ENCODE data around the gene LRRC8A.

Gene LRRC8A

DNA sequence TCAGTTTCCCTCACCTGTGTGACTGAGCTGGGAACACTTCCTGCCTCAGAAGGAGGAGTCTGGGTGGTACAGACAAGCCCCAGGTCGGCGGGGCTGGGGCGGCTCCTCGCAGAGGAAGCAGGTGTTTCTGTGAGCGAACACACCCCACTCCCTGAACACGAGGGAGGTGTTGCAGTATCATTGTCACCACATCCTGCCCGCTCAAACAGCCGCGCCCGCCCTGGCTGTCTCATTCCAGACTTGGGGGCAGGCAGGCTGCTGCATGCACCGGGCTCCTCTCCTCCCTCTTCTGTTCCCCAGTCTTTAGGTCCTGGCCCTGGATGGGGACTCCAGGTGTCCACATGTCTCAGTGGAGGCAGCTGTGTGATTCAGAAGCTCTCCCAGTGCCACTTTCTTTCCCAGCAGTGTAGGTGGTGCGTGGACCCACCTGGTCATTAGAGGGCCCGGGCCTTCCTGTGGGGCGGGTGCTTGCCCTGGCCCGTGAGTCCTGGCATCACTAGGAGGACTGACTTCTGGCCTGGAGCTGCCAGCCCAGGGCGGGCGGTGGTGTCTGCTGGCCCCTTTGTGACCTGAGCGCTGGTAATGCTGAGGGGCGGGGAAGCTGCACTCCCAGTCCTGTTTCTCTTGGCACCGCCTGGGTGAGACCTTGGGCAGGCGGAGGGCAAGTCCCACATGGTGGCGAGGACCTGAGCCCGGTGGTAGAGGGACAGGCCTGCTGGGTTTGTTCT is 20.6 kb downstream of the LRRC8A start:
- peak; percentile 89 for DNase-seq

DNA sequence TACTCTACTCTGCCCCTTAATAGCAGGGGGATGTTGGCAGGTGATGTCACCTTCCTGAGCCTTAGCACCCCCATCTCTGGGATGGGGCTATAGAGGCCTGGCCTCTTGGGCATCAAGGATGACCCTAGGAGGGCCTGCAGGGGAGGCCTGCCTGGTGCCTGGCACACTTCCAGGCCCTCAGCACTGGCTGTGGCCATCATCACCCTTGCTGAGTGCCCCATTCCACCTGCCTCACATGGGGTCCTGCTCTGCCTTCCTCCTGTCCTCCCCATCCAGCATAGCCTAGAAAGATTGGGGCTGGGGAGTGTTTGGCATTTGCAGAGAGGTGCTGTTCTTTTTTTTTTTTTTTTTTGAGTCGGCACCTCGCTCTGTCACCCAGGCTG is 21.1 kb downstream of the LRRC8A start:
- no peak for DNase-seq

DNA sequence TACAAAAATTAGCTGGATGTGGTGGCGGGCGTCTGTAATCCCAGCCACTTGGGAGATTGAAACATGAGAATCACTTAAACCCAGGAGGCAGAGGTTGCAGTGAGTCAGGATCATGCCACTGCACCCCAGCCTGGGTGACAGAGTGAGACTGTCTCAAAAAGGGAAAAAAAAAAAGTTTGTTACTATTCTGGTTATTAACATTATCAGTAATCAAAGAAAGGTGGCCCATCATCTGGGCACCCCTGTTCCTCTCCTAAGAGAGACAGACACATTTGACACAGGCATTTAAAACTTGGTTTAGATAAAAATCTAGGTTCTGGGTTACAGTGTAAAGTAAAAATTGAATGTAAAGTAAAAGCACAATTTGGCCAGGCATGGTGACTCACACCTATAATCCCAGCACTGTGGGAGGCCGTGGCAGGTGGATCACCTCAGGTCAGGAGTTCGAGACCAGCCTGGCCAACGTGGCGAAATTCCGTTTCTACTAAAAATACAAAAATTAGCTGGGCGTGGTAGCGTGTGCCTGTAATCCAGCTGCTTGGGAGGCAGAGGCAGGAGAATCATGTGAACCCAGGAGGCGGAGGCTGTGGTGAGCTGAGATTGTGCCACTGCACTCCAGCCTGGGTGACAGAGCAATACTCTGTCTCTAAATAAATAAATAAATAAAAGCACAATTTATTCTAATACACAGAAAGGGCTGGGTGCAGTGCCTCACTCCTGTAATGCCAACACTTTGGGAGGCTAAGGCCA is 22.1 kb downstream of the LRRC8A start:
- no peak for DNase-seq

DNA sequence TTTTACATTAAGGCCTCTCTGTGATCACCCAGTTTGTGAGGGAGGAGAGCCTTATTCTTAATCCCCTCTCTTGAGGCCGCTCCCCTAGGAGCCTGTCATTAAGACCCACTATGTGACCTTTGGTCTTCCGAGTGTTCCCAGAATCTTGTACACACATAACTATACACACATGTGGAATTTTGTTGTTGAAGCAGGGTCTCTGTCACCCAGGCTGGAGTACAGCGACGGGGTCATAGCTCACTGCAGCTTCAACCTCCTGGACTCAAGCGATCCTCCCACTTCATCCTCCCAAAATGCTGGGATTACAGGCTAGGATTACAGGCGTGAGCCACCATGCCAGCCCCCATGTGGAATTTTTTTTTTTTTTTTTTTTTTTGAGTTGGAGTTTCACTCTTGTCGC is 24.0 kb downstream of the LRRC8A start:
- no peak for DNase-seq

DNA sequence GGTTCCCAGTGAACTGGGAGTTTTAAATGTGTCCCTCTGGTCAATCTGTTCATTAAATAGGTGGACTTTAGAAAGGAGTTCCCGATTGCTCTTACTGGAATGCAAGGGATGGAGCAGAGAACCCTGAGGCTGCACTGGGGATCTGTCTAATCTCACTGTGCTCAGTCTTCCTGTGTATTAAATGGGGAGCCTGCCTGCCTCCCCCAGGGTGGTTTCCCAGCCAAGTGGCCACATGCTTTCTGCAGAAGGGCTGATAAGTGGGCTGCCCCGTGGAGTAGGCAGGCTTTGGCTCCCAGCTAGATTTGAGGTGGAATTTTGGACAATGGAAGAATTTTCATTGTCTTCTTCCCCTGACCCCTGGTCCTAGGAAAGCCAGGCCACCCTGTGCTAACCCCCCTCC is 24.8 kb downstream of the LRRC8A start:
- DNase-seq = no peak

DNA sequence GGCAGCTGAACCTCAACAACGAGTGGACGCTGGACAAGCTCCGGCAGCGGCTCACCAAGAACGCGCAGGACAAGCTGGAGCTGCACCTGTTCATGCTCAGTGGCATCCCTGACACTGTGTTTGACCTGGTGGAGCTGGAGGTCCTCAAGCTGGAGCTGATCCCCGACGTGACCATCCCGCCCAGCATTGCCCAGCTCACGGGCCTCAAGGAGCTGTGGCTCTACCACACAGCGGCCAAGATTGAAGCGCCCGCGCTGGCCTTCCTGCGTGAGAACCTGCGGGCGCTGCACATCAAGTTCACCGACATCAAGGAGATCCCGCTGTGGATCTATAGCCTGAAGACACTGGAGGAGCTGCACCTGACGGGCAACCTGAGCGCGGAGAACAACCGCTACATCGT is 26.4 kb downstream of the LRRC8A start:
- DNase-seq = no peak

DNA sequence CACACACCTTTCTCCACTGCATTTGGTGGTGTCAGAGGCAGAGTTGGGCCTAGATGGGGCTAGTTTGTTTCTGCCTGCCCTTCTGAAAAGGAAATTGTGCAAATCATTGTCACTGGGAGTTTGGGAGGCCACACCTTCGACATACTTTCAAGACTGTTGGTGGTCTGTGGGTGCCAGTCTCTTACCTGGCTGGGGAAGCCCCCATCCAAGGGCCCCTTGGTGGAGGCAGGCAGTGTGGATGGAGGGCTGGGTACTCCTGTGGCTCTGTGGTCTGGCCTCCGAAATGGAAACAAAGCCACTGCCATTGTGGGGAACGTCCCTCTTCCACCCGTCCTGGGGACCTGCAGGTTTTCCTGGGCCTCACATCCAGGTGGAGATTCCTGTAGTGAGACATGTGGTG is 27.9 kb downstream of the LRRC8A start:
- DNase-seq = no peak

DNA sequence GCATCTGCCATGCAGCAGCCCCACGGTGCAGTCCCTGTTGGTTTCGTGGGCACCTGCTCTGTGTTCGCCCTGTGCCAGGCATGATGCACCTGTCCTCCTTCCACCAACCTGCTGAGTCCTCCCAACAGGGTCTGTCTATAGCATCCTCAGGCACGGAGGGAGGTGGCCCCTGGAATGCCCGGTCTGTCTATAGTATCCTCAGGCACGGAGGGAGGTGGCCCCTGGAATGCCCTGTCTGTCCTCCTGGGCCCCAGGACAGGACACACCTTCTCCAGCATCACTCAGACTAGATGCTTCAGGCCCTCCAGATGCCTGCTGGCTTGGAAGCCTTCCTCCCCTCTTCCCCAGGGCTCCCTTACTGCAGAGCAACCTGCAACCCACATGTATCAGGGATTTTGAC is 29.0 kb downstream of the LRRC8A start:
- no peak for DNase-seq

DNA sequence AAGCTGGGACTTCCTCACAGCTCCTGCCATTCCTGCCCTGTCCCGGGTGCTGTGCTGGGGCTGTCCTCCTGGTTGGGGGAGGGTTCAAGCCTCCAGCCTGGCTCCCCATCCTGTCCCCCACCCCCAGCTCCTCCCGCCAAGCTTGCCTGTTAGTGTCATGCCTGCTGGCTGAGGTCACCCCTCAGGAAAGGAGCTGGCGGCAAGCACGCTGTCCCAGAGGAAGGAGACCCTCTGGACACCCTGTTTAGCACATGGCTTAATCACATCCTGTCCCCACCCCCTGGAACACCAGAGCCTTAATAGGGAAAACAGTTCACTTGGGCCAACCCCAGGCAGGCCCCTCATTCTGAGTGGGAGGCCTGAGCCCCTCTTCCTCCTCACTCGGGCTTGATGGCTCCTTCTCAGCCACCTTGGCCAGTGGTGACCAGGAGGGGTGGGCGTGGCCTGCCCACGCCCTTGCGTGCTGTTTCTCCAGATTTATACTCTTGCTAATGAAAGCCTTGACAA is 29.6 kb downstream of the LRRC8A start:
- DNase-seq = no peak

DNA sequence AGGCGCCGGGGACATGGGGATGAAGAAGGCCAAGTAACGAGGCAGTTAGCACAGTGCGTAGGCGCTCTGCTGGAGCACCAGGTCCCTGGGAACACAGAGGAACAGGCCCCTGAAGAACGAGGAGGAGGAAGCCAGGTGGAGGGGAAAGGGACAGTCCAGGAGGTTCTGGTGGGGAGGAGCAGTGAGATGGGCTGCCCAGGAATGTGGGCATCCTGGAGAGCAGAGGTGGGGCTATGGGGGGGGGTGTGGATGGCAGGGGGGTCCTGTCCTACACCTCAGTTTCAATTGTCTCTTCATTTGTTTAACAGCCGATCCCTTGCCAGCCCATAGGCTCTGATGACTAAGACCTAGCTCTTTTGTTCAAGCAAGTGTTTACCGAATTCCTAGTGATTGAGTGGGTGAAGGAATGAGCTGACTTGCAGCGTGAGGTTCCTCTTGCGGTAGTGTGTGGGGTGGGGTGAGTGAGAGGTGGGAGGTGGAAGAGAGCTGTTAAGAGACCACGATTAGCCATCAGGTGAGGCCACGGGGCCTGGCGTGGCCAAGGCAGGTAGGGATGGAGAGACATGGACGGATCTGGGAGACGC is 30.4 kb downstream of the LRRC8A start:
- DNase-seq = no peak

DNA sequence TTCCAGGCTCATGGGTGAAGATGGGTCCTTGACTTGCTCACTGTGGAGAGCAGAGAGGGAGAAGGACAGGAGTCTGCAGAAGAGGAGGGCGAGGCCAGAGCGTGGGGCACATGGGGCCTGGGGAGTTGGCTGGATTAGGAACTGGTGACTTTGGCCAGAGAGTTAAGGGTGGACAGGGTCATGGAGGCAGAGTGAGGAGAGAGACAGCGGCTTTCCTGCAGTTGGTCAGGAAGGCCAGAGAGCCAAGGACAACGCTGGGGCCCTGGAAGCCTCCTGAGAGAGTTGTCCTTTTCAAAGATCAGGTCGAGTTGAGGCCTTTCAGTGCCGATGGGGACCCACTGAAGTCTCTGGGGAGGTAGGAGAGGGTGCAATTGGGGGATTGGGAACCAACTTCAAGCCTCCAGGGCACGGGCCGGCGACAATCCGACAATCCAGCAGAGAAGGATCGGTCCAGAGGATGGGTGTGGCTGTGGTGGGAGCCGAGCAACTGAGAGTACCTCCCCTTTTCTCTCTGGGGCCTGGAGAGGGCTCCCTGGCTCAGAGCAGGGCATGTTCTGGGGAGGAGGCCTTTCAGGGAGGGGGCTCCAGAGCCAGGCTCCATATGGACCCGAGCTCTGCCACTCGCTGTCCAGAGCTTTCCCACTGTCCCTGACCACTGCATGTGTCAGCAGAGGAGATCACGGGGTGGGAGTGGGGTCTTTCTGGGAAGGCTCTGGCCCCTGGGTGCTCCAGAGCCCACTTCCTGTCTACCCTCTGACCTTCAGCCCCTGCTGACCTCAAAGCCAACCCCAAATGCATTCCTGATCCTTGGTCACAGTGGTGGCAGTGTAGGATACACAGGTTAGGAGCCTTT is 31.3 kb downstream of the LRRC8A start:
- no peak for DNase-seq

DNA sequence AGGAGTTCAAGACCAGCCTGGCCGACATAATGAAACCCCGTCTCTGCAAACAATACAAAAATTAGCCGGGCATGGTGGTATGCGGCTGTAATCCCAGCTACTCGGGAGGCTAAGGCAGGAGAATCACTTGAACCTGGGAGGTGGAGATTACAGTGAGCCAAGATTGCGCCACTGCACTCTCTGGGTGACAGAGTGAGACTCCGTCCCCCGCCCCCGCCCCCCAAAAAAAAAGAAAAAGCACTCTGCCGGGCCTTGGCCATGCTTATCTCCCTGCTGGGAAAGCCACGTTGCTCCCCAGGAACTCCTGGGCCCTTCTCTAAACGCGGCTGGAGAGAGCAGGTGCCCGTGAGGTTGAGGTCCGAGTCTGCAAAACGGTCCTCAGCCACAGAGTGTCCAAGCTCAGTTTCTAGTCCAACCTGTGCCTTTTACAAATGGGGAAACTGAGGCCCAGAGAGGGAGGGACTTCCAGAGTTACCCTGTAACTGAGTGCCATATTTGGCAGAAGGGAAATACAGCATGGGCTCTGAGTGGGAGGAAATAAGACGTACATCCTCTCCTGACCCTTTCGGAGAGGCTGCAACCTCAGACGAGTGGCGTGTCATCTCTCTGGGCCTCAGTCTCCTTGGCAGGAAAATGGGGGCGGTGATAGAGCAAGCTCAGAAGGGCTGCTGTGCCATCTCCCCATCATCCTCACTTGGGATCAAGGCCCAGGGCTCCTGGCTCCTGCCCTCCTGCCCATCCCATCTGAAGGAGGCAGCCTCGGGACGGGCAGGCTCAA is 32.3 kb downstream of the LRRC8A start:
- DNase-seq = no peak

DNA sequence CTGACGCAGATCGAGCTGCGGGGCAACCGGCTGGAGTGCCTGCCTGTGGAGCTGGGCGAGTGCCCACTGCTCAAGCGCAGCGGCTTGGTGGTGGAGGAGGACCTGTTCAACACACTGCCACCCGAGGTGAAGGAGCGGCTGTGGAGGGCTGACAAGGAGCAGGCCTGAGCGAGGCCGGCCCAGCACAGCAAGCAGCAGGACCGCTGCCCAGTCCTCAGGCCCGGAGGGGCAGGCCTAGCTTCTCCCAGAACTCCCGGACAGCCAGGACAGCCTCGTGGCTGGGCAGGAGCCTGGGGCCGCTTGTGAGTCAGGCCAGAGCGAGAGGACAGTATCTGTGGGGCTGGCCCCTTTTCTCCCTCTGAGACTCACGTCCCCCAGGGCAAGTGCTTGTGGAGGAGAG is 34.3 kb downstream of the LRRC8A start:
- DNase-seq = no peak

DNA sequence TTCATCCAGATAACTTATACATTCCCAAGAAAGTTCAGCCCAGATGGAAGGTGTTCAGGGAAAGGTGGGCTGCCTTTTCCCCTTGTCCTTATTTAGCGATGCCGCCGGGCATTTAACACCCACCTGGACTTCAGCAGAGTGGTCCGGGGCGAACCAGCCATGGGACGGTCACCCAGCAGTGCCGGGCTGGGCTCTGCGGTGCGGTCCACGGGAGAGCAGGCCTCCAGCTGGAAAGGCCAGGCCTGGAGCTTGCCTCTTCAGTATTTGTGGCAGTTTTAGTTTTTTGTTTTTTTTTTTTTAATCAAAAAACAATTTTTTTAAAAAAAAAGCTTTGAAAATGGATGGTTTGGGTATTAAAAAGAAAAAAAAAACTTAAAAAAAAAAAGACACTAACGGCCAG is 34.8 kb downstream of the LRRC8A start:
- no peak for DNase-seq

DNA sequence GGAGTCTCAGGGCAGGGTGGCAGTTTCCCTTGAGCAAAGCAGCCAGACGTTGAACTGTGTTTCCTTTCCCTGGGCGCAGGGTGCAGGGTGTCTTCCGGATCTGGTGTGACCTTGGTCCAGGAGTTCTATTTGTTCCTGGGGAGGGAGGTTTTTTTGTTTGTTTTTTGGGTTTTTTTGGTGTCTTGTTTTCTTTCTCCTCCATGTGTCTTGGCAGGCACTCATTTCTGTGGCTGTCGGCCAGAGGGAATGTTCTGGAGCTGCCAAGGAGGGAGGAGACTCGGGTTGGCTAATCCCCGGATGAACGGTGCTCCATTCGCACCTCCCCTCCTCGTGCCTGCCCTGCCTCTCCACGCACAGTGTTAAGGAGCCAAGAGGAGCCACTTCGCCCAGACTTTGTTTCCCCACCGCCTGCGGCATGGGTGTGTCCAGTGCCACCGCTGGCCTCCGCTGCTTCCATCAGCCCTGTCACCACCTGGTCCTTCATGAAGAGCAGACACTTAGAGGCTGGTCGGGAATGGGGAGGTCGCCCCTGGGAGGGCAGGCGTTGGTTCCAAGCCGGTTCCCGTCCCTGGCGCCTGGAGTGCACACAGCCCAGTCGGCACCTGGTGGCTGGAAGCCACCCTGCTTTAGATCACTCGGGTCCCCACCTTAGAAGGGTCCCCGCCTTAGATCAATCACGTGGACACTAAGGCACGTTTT is 35.4 kb downstream of the LRRC8A start:
- no peak for DNase-seq

DNA sequence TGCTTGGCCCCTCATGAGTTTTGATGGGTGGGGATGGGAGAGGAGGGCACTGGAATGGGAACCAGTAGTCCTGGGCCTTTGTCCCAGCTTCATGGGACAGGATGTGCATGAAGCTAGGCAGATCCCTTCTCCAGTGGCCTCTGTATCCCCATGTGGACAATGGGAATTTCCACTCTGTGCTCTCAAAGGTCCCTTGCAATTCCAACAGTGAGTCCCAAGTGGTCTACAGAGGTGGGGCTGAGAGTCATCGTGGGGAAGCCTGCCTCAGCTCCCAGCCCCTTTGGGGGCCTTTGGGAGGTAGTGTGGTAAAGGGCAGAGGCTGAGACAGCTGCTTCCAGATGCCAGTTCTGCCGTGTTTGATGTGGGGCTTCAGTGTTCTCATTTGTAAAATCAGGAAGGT is 37.0 kb downstream of the LRRC8A start:
- DNase-seq = no peak

DNA sequence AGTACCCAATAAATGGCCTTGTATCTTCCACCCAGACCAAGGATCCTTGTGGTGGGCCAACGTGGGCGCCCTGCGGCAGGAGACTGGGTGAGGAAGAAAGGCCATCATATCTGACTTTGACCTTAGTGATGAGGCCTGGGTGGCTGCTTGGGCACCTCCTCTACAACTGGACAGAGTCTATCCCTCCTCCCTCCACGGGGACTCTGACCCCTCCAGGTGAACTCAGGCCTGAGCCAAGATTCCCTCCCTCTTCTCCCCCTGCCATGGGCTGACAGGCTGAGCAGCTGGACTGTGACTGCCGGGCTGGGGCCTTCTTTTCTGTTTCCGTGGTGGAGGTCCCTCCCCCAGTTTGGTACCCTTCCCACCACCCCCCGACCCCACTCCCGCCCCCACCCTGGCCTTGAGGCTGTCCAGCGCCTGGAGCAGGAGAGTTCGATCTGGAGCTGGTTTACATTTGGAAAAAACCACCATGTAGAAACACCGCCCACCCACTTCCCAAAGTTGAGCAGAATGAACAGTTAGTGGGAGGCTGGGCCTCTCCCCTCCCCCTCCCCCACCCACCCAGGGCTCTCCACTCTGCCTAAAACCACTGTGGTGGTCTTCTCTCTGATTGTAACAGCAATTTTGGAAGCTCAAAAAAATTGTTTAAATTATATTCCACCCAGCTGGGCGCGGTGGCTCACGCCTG is 37.6 kb downstream of the LRRC8A start:
- DNase-seq = no peak

DNA sequence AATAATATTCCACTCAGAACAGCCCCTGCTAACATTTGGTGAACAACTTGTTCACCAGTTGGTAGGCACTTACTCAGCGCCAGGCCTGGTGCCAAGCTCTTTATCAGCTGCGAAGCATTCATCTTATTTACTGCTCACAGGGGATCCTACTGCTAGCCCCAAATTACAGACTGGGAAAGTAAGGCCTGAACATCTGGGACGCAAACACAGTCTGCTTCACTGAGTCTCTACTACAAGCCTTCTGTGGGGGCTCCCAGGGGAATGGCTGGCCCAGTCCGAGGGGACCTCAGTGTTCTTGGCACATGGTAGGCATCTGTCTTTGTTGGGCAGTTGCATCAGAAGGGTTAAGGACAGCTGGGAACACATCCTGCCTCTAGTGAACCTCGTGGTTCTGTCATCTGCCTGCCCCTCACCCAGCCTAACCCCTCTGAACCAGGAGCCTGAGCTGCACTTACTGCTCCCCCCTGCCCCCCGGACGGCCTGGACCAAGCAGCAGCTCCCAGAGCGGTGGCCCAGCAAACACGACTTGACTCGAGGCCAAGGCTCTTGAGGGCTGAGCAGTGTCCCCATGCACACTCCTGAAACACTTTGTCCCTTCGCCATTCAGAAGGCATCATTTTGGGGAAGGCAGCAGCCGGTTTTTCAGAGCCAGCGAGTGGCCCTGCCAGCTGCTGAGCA is 38.6 kb downstream of the LRRC8A start, which contains the start of gene PHYHD1:
Gene PHYHD1, plus strand, starts transcription at position 602 of the 678 bp plus-strand sequence. CDS start 1,342 bp downstream, outside the sequence.
- no peak for DNase-seq

DNA sequence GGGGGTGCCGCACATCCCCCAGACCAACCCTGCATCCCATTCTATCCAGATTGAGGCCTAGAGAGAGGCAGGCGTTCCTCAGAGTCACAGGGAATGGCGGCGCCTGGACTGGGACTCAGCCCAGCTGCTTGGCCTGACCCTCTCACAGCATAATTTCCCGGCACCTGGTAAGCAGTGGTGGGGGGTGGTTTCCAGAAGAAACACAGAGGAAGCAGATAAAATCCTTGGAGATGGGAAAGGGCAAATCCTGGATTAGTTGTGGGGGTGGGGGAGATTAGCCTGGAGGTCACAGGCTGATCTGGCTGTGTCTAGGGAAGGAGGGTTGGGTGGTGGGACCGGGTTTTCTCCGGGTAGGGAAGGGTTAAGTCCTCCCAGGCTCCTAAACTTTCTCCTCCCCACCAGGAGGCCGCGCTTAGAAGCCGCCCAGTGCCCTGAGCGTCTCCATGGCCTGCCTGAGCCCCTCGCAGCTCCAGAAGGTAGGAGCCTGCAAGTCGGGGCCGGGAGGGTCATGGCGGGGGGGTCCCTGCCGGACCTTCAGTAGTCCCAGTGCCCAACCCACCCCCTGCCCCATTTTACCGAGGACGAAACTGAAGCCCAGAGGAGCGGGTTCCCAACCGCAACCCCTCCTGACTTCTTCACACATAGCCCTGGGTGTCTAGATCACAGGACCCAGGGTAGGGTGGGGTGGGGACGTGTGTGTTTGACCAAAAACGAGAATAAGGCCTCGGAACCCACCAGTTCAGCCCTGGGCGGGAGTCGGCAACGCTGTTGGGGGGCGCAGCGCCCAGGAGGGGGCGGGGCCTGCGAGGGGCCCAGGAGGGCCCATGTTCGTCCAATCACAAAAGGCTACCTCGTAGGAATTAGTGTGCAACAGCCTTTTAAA is 40.2 kb downstream of the LRRC8A start:
- DNase-seq = no peak
